CD1c-positive myeloid dendritic cell (primary cell): Measurements from ENCODE around the gene IRF2.
"Not testable (repeated sequence)": the region's sequence is repeated elsewhere in the genome, so short reads cannot be mapped to it uniquely, and the experiment has no call there.

Experiments
- DNase-seq: peaks from one replicate; pipeline ENCODE4 v3.0.0-alpha.2; 2016; ENCODE audit errors: extremely low spot score

IRF2 gene

GRCh38 chr4:184389978-184390900 lies 84.1 kb downstream of the IRF2 start:
- no peak for DNase-seq

- no peak for DNase-seq
Measured at GRCh38 chr4:184388106-184388505, 86.2 kb downstream of the IRF2 start.

GRCh38 chr4:184387351-184387750 lies 87.0 kb downstream of the IRF2 start:
- no peak for DNase-seq

GRCh38 chr4:184386271-184386781 lies 88.0 kb downstream of the IRF2 start:
- no peak for DNase-seq

- peak; percentile 36 for DNase-seq
Measured at GRCh38 chr4:184385705-184386141, 88.6 kb downstream of the IRF2 start.

- DNase-seq: no peak
Measured at GRCh38 chr4:184384810-184385557, 89.4 kb downstream of the IRF2 start.

GRCh38 chr4:184384056-184384809 lies 90.1 kb downstream of the IRF2 start:
- DNase-seq: no peak

- peak; percentile 58 for DNase-seq
Measured at GRCh38 chr4:184383497-184384055, 90.8 kb downstream of the IRF2 start.

GRCh38 chr4:184382189-184382846 lies 92.0 kb downstream of the IRF2 start:
- DNase-seq: no peak

GRCh38 chr4:184380707-184381106 lies 93.6 kb downstream of the IRF2 start:
- DNase-seq: no peak

GRCh38 chr4:184380214-184380613 lies 94.1 kb downstream of the IRF2 start:
- not testable (repeated sequence) for DNase-seq

- DNase-seq: no peak
Measured at GRCh38 chr4:184376923-184377322, 97.4 kb downstream of the IRF2 start.

- no peak for DNase-seq
Measured at GRCh38 chr4:184376126-184376838, 98.1 kb downstream of the IRF2 start.

GRCh38 chr4:184375623-184376022 lies 98.7 kb downstream of the IRF2 start:
- DNase-seq: not testable (repeated sequence)

GRCh38 chr4:184375027-184375426 lies 99.3 kb downstream of the IRF2 start:
- DNase-seq: no peak

GRCh38 chr4:184373886-184374405 lies 100.4 kb downstream of the IRF2 start:
- no peak for DNase-seq

GRCh38 chr4:184371390-184371787 lies 103.0 kb downstream of the IRF2 start:
- no peak for DNase-seq

- no peak for DNase-seq
Measured at GRCh38 chr4:184370711-184371389, 103.5 kb downstream of the IRF2 start.

- DNase-seq: no peak
Measured at GRCh38 chr4:184369871-184370270, 104.5 kb downstream of the IRF2 start.
